Astrocyte of the cerebellum (primary cell): ENCODE results near the gene TADA2A.
"Not testable (repeated sequence)": the region's sequence is repeated elsewhere in the genome, so short reads cannot be mapped to it uniquely, and the experiment has no call there.

Source experiments
- DNase-seq: peaks from one replicate; pipeline ENCODE4 v3.0.0-alpha.2; 2011; ENCODE audit warnings: low read depth
- H3K4me3 ChIP-seq: 2 replicates; pipeline ENCODE4 v1.5.1; 2011; ENCODE audit warnings: mild to moderate bottlenecking, low read depth, low read length, moderate library complexity
- CTCF ChIP-seq: IDR thresholded peaks from 2 replicates; pipeline ENCODE4 v1.5.1; 2012; ENCODE audit warnings: low read length, low read depth, moderate library complexity, mild to moderate bottlenecking; ENCODE audit errors: missing control alignments
- in situ Hi-C: cut with HindIII; loops from 2 replicates; pipeline ENCODE4 v1.10.0; 2017; ENCODE audit warnings: low sequenced_read_pairs

The TADA2A gene

GRCh38 chr17:37450112-37450511 lies 43.4 kb downstream of the TADA2A start:
- H3K4me3 ChIP-seq: no peak overlapping the region
- in situ Hi-C loops: no loop called here
- no peak for TF ChIP-seq CTCF
- no peak for DNase-seq

GRCh38 chr17:37457801-37458200 lies 51.1 kb downstream of the TADA2A start:
- DNase-seq, in situ Hi-C loops, H3K4me3 ChIP-seq: not testable (repeated sequence)

DNA sequence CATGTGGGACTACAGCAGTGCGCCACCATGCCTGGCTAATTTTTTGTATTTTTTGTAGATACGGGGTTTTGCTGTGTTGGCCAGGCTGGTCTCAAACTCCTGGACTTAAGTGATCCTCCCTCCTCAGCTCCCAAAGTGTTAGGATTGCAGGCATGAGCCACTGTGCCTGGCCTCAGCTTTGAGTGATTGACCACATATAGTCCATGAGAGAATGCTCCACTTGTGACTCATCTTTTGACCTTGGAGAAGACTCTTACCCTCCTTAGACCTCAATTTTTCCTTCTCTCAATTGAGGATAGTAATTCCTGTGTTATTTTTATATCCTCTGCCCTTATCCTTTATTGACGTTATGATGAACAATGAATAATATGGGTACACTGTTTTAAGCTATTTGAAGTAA lies 52.1 kb downstream of the TADA2A start:
- H3K4me3 ChIP-seq: no peak overlapping the region
- no peak for TF ChIP-seq CTCF
- in situ Hi-C loops: no loop called here
- no peak for DNase-seq

GRCh38 chr17:37461668-37462067 lies 55.0 kb downstream of the TADA2A start:
- in situ Hi-C loops: no loop called here
- H3K4me3 ChIP-seq: no peak overlapping the region
- no peak for TF ChIP-seq CTCF
- no peak for DNase-seq

GRCh38 chr17:37462492-37462891 lies 55.8 kb downstream of the TADA2A start:
- no peak overlapping the region for H3K4me3 ChIP-seq
- TF ChIP-seq CTCF: no peak
- no peak for DNase-seq
- in situ Hi-C loops: no loop called here

DNA sequence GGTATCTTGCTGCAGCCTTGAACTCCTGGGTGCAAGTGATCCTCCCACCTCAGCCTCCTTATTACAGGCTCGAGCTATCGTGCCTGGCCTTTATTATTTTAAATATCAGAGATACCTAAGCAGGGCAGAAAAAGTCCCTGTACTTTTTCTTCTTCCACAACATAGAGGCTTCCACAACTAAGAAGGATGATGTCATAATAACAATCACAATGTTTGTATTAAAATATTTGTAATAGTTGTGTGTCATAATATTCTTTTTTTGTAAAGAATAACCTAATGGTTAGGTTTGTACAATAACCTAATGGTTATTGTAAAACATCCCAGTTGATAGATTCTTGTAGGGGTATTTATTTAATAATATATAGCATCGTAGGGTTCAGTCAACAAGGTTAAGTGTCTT lies 56.4 kb downstream of the TADA2A start:
- in situ Hi-C loops: no loop called here
- no peak overlapping the region for H3K4me3 ChIP-seq
- no peak for DNase-seq
- no peak for TF ChIP-seq CTCF

GRCh38 chr17:37465069-37465616 lies 58.5 kb downstream of the TADA2A start:
- in situ Hi-C loops: no loop called here
- no peak overlapping the region for H3K4me3 ChIP-seq
- TF ChIP-seq CTCF: no peak
- no peak for DNase-seq
